Measurements from ENCODE around the gene SETBP1.

The SETBP1 gene

GRCh38 chr18:45049578-45050319 is 369.1 kb downstream of the SETBP1 start:
- DNase-seq = no peak

DNA sequence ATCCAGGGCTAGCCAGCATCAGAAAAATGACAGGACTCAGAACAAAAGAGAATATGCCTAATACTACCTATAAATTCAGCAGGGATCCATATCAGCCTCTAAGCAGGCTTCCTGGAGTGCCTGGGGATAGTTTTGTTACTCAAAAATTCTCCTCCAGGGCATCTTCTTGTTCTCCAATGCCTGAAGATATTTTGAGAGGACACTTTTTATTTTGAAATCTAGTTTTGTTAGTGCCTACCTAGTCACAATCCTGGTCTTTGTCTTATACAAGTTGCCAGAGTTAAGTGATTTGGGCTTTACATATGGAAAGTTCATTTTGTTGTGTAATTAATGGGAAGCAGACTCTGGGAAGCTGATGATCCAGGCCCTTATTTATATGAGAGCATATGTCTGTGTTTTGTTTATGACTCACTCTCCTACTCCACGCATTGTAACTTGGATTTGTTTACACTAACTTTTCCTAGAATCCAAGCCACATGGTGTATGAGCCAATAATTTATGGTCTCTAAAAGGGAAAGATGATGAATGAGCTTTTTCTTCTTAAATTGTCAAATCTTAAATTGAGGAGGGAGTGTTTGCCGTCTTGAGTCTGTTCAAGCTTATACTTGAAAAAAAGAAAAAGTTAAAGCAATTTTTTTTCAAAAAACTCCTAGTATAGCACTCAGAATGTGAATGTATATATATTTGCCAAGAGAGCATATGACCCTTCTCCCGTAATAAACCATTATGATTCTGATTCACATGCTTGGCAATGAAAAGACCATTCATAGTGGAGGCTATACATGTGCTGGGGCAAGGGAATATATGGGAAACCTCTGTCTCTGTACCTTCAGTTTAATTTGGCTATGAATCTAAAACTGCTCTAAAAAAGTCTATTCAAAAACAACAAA is 370.3 kb downstream of the SETBP1 start:
- peak; percentile 55 for DNase-seq

GRCh38 chr18:45054636-45055035 is 373.9 kb downstream of the SETBP1 start:
- DNase-seq = no peak

DNA sequence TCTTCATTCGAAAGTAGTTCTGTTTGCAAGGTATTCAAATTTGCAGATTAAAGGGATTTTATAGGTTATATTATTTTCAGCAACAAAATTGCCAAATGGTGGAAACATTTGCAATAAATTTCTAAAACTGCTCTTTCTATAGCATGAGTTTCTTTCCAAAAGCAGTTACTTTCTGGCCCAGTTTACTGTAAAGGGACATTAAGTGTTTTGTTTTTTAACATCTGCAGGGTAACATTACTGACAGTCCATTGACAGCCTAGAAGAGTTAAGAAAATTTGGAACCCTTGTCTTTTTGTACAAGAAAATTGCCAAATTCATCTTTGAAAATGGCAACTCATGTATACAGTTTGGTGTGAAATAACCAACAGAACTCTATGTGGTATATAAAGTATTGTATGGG is 375.1 kb downstream of the SETBP1 start:
- no peak for DNase-seq

GRCh38 chr18:45056926-45057325 is 376.2 kb downstream of the SETBP1 start:
- no peak for DNase-seq

GRCh38 chr18:45057955-45058600 is 377.4 kb downstream of the SETBP1 start:
- DNase-seq = no peak

DNA sequence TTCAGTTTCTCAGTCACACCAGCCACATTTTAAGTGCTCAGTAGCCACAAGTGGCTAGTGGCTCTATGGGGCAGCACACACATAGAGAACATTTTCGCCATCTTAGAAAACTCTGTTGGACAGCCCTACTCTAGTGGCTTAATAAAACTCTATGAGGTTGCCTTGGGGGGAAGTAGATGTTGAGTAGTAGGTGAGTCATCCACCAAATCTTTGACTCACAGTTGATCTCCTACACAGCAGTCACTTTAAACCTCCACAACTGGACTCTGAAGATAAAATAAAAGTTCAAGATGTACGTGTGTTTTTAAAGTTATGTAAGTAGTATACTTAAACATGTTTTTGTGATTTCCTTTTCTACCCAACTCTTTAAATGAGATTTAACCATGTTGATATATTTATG is 379.0 kb downstream of the SETBP1 start:
- DNase-seq = no peak

DNA sequence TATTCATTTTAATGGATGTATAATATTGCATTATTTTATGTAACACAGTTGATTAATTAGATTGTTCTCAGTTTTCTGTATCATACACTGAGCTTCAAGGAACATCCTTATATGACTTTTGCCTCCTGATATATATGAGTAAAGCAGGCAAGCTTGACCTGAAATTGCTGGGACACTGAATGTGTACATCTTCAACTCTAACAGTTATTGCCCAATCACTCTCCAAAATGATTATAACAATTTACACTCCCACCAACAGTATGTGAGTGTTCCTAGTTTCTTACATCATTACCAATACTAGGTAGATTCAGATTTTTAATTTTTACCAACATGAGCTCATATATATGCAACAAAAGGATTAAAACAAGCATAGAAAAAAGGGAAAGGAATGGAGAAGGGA is 379.4 kb downstream of the SETBP1 start:
- no peak for DNase-seq

DNA sequence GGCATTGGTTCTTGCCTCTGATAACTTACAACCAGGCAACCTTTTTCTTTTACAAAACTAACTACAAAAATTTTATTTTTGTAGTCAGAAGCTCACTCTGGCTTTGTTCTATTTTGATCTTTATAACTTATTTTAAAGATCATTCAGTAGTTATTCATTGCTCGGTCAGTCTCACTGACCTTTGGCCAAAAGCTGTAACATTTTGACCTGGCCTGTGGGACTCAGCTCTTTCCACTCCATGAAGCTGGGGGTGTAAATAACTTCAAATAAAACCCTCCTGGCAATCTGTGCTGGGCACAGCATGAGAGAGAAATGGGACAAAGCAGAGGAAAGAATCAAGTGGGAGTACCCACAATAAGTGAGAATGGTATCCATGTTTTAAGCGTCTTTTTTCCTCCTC is 380.7 kb downstream of the SETBP1 start:
- no peak for DNase-seq

DNA sequence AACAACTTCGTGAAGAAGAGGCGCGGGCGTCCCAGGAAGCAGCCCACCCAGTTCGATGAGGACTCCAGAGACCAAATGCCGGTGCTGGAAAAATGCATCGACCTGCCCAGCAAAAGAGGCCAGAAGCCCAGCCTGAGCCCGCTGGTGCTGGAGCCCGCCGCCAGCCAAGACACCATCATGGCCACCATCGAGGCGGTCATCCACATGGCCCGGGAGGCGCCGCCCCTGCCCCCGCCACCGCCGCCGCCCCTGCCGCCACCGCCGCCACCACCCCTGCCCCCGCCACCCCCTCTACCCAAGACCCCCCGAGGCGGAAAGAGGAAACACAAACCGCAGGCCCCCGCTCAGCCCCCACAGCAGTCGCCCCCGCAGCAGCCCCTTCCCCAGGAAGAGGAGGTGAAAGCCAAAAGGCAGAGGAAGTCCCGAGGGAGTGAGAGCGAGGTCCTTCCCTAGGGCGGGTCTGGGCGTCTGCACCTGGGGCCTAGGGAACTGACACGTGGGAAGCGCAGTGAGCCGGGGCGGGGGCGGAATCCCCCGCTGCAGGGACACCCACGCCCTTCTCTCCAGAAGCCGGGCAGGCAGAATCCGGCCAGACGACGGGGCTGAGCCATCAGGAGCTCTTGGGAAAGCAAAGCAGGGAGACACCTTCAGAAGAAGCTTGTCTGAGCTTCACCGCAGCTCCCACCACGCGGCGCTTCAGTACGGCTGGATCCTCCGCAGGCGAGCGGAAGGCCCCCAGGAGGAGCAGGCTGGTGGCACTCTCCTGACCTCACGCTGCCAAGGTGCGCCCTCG is 382.8 kb downstream of the SETBP1 start:
- DNase-seq = no peak

- DNase-seq = no peak
These were observed 385.5 kb downstream of the SETBP1 start for GRCh38 chr18:45066210-45066609.

- DNase-seq = no peak
These were observed 386.2 kb downstream of the SETBP1 start for GRCh38 chr18:45066886-45067285.

DNA sequence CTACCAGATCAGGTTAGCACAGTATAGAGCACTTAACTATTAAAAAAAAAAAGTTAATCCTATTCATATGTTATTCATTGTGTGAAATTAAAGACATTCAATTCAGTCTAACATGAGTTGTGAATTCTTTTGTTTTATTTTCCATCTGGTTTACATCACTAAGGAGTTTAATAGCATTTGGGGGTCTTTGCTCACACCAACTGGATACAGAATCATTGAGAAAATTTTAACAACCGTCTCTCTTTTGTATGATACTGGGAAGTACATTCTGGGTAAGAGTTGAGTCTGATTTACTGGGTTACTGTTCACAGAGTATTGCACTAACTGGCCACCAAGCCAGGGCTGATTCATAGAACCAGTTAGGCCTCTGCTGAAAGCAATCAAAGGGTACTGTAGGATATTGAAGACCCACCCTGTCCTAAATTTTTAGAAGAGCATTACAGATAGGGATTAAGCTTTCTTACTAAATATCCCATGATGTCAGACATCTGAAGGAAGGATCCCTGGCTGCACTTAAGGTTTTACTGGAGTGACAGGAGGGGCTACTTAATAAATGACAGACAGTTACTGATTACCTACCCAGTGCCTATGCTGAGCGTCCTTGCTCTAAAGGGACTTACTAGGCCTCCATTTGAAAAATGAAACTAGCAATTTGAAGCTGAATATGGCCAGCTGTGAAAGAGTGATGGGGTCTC is 387.9 kb downstream of the SETBP1 start:
- DNase-seq = peak; percentile 17

DNA sequence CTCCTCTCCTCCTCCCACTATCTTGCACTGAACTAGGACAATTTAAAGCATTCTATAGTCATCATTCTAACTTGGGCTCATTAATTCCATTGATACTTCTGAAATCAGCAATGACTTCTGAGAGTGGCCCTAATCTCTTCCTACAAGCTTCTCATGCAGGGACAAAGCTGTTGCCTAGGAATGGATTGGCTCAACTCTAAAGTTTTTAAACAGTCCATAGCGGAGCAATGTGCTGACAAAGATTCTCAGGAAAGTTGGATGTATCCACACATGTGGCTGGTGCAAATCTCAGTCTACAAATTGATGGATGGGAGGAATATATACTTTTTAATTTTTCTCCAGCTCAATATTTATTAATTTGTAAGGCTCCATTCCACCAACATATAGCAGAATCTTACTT is 388.9 kb downstream of the SETBP1 start:
- DNase-seq = no peak

GRCh38 chr18:45071956-45072355 is 391.3 kb downstream of the SETBP1 start:
- no peak for DNase-seq

GRCh38 chr18:45073556-45073955 is 392.9 kb downstream of the SETBP1 start:
- no peak for DNase-seq

DNA sequence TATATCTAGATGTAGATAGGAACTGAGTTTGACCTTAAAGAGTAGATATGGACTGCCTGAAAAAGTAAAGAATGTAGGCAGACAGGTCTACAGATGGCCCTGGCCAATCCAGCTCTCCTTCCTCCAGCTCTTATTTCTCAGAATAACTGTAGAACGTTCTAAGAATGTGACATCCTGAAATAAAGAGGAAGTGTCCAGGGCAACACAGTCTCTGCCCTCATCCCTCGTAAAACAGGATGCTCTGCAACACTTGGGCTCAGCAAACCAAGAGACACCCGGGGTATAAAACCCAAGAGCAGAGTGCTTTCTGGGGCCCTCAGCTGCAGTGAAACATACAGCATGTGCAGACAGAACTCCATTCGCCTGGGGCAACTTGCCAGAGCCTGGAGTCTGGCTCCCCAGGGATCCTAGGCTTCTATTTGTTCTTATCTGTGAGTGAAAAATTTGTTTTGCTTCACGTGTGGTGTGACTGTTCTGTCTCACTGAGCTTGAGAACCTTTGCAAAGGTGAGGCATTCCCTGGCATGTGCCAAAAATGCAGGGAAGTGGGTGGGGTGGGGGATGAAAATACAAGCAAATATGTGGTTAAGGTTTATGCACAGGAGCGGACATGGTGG is 401.0 kb downstream of the SETBP1 start:
- DNase-seq = no peak

GRCh38 chr18:45083226-45083855 is 402.7 kb downstream of the SETBP1 start:
- no peak for DNase-seq

DNA sequence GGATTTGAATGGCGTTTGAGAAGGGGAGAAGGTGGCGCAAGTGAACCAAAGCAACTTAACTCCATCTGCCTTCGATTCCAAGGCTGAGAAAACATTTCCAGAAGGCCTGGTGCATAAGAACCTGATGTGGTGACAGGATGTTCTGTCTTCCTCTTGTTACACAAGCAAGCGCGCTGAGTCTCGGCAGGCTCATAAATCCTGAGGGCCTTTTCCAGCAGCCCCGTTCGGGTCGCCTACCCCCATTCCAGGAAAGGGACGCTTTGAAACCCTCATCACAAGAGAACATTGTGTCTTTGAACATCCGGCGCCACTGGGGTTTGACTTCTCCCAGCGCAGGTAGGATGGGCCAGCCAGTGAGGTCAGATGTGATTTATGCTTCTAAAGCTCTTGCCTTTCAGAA is 403.5 kb downstream of the SETBP1 start:
- DNase-seq = no peak

DNA sequence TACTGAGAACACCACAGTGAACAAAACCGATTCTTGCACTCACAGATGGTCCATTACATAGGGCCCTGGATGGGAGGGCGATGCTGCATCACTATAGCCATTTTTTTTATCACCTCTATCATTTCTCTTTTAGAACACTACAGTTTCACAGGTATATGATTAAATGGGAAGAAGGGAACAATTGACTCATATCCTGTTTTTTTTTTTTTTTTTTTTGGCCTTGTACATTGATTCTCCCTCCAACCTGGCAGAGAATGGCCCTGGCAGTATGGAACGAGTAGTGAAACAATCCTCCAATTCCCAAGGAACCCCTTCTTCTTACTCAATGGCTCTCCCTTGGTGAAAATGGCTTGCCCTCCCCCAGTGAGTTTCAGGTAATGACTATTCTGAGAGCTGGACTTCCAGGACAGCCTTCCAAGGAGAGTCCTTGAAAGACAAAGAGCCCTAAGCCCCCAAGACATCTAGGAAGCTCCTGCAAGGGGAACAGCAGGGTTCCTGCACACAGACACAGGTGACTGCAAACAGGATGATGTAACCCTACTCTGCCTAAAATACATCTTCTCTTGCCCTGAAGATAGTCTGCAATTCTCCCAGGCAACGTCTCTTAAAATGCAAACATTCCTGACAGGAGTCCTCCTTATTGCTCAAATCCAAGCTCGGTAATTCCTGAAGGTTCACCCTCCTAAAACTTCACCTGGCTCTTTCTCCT is 405.4 kb downstream of the SETBP1 start:
- DNase-seq = no peak

DNA sequence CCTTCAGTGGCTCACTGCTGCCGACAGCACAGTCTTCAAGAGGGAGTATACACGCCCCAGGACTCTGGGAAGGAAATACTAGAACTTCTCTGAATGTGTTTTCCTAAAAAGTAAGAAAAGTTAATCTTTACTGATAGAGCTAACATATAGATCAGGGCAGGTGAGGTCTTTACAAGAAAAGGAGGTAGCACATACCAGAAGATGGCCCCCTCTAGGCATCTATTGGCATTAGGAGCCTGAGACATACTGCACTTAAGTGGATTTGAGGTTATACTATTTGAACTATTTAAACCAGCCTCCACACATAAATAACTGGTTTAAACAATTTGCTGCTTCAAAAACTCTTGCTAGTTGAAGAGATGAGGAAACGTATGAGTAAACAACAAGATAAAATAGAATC is 406.1 kb downstream of the SETBP1 start:
- DNase-seq = no peak

Measured in eye (tissue), 1 donor.